Left hindlimb (tissue), 1 donor: ENCODE results near the gene CDKN2B.
"Not testable (repeated sequence)": the region's sequence is repeated elsewhere in the genome, so short reads cannot be mapped to it uniquely, and the experiment has no call there.

Experiments used
- DNase-seq: peaks from one replicate; pipeline ENCODE4 v3.0.0-alpha.2; 2018

Gene CDKN2B

GRCh38 chr9:22008717-22009505 is at the start of gene CDKN2B:
CDKN2B (minus strand) TSS chr9:22009305; CDS start chr9:22008953, 352 bp downstream.
- DNase-seq = peak; percentile 89

- DNase-seq = not testable (repeated sequence)
These were observed 48.9 kb upstream of the CDKN2B start for GRCh38 chr9:22057972-22058371.

- DNase-seq = no peak
These were observed 47.3 kb upstream of the CDKN2B start for GRCh38 chr9:22056402-22056801.

GRCh38 chr9:22055090-22055489 is 46.0 kb upstream of the CDKN2B start:
- no peak for DNase-seq

- no peak for DNase-seq
These were observed 45.4 kb upstream of the CDKN2B start for GRCh38 chr9:22054529-22054928.

- DNase-seq = no peak
These were observed 45.0 kb upstream of the CDKN2B start for GRCh38 chr9:22054076-22054475.

- DNase-seq = no peak
These were observed 44.1 kb upstream of the CDKN2B start for GRCh38 chr9:22053178-22053577.

GRCh38 chr9:22052376-22052945 is 43.4 kb upstream of the CDKN2B start:
- no peak for DNase-seq

- no peak for DNase-seq
These were observed 41.8 kb upstream of the CDKN2B start for GRCh38 chr9:22050924-22051323.

- DNase-seq = no peak
These were observed 40.3 kb upstream of the CDKN2B start for GRCh38 chr9:22049411-22049810.

GRCh38 chr9:22047596-22047995 is 38.5 kb upstream of the CDKN2B start:
- DNase-seq = no peak

- no peak for DNase-seq
These were observed 37.3 kb upstream of the CDKN2B start for GRCh38 chr9:22046243-22046885.

GRCh38 chr9:22045423-22045822 is 36.3 kb upstream of the CDKN2B start:
- DNase-seq = no peak

GRCh38 chr9:22044583-22044982 is 35.5 kb upstream of the CDKN2B start:
- DNase-seq = no peak

- DNase-seq = no peak
These were observed 34.8 kb upstream of the CDKN2B start for GRCh38 chr9:22043928-22044327.

GRCh38 chr9:22041775-22042174 is 32.7 kb upstream of the CDKN2B start:
- no peak for DNase-seq

GRCh38 chr9:22041344-22041743 is 32.2 kb upstream of the CDKN2B start:
- DNase-seq = no peak

- DNase-seq = no peak
These were observed 31.7 kb upstream of the CDKN2B start for GRCh38 chr9:22040760-22041159.

- no peak for DNase-seq
These were observed 30.2 kb upstream of the CDKN2B start for GRCh38 chr9:22039258-22039657.

GRCh38 chr9:22037954-22038690 is 29.0 kb upstream of the CDKN2B start:
- no peak for DNase-seq

GRCh38 chr9:22036866-22037626 is 27.9 kb upstream of the CDKN2B start:
- DNase-seq = no peak

GRCh38 chr9:22035591-22036011 is 26.5 kb upstream of the CDKN2B start:
- DNase-seq = no peak
